GM19468 (cell line): ENCODE data around the gene JMJD8.

Source experiments
- ATAC-seq: cut with Tn5 transposase; IDR thresholded peaks from one replicate; pipeline ENCODE4 v1.9.1; 2021; ENCODE audit warnings: mild to moderate bottlenecking, moderate library complexity, moderate number of reproducible peaks; ENCODE audit not compliant: unreplicated experiment; ENCODE audit errors: extremely low read depth

The JMJD8 gene

DNA sequence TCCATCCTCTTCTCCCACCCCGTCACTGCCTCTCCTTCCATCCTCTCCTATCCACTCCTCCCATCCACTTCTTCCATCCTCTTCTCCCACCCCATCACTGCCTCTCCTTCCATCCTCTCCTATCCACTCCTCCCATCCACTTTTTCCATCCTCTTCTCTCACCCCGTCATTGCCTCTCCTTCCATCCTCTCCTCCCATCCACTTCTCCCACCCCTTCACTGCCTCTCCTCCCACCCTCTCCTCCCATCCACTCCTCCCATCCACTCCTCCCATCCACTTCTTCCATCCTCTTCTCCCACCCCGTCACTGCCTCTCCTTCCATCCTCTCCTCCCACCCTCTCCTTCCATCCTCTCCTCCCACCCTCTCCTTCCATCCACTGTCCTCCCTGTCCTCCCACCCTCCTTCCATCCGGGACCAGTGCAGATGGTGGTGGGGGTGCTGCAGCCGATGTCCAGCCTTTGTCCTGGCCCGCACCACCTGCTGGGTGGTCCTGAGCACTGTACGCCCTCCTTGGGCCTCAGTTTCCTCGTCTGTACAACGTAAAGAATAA is 52.3 kb downstream of the JMJD8 start:
- no peak for ATAC-seq
